ENCODE measurements around the gene TAF5L.

GRCh38 chr1:229627003-229627402 is 1.1 kb upstream of the TAF5L start:
- no peak for TF ChIP-seq ZNF724P (CRISPR knock-in tag; IDR thresholded peaks at IDR 0.05; ENCODE audit: borderline replicate concordance)
- TF ChIP-seq MED8 (CRISPR knock-in tag; IDR thresholded peaks at IDR 0.05; ENCODE audit: insufficient replicate concordance): no peak
- no peak for TF ChIP-seq CC2D1A (CRISPR knock-in tag; IDR thresholded peaks at IDR 0.05)
- TF ChIP-seq SIN3A (IDR thresholded peaks at IDR 0.05; ENCODE audit: borderline replicate concordance, low read depth, low read length): no peak
